Activated T-helper 17 cell treated with anti-CD3 and anti-CD28 coated beads, Interleukin-2, amount 50 U/mL, for 72 hours (primary cell): ENCODE data around the gene CYP46A1. TPM values are rescaled to one million over a fixed set of nuclear protein-coding genes. Genes with fewer than 3 reads are reported as not detected.

Experiments
- ATAC-seq: fragments of 150-1000 bp; cut with Tn5 transposase; replicated peaks from 2 replicates; pipeline ENCODE4 v1.10.0; 2021; ENCODE audit warnings: mild to moderate bottlenecking, moderate library complexity
- H3K27ac Mint-ChIP-seq: one replicate; pipeline ENCODE4 v1.8.0; 2022; ENCODE audit warnings: mixed read lengths
- H3K27me3 Mint-ChIP-seq: one replicate; pipeline ENCODE4 v1.8.0; 2022; ENCODE audit warnings: mixed read lengths
- H3K36me3 Mint-ChIP-seq: one replicate; pipeline ENCODE4 v1.8.0; 2022; ENCODE audit warnings: low read depth, mild to moderate bottlenecking, mixed read lengths
- H3K4me1 Mint-ChIP-seq: one replicate; pipeline ENCODE4 v1.8.0; 2022; ENCODE audit warnings: mixed read lengths
- H3K4me3 Mint-ChIP-seq: one replicate; pipeline ENCODE4 v1.8.0; 2022; ENCODE audit warnings: mild to moderate bottlenecking, mixed read lengths
- H3K9me3 Mint-ChIP-seq: one replicate; pipeline ENCODE4 v1.8.0; 2022; ENCODE audit warnings: mixed read lengths
- total RNA-seq, 2 donors: library from RNA; stranded (reverse); gene quantifications; one replicate each; pipeline ENCODE4 v1.2.3, GENCODE V29; 2022

Gene CYP46A1
- total RNA-seq, 2 donors from 2014 or later = 0.04 to 0.16 TPM

GRCh38 chr14:99775351-99775750 lies 91.3 kb downstream of the CYP46A1 start:
- peaks cover 10% of the 10 kb centered on the region for H3K4me1 Mint-ChIP-seq
- ATAC-seq = no peak
- no peaks in the 10 kb centered on the region for H3K36me3 Mint-ChIP-seq
- no peak overlapping the region for H3K4me3 Mint-ChIP-seq
- H3K27ac Mint-ChIP-seq = peak overlapping the region; percentile 43
- H3K9me3 Mint-ChIP-seq = peaks cover 8% of the 10 kb centered on the region
- H3K27me3 Mint-ChIP-seq = peaks cover 43% of the 10 kb centered on the region

Other genes with a start within 250 kb of the CYP46A1 start
- 10 to 100 TPM; 32.8 to 53.2 TPM for gene SETD3, start 203.4 kb upstream of the CYP46A1 start, total RNA-seq
- gene CCNK, start 202.9 kb upstream of the CYP46A1 start, total RNA-seq = 10 to 100 TPM; 65.7 to 89.0 TPM
- gene CCDC85C, start 80.1 kb upstream of the CYP46A1 start, total RNA-seq = 1 to 10 TPM; 2.8 to 3.4 TPM
- gene HHIPL1, start 39.2 kb upstream of the CYP46A1 start, total RNA-seq = under 1 TPM in 1 of 2 donors, not detected in 1; 0.19 TPM
- 1 to 10 TPM in 1 of 2 donors, under 1 TPM in 1; 0.54 to 3.6 TPM for gene EML1, start 109.1 kb downstream of the CYP46A1 start, total RNA-seq